Activated CD4-positive, alpha-beta T cell treated with anti-CD3 and anti-CD28 coated beads, Interleukin-2, amount 50 U/mL, for 16 hours (primary cell): ENCODE measurements around the gene WNK2.

Experiments used
- DNase-seq: peaks from one replicate; pipeline ENCODE4 v3.0.0-alpha.2; 2020

Gene WNK2

DNA sequence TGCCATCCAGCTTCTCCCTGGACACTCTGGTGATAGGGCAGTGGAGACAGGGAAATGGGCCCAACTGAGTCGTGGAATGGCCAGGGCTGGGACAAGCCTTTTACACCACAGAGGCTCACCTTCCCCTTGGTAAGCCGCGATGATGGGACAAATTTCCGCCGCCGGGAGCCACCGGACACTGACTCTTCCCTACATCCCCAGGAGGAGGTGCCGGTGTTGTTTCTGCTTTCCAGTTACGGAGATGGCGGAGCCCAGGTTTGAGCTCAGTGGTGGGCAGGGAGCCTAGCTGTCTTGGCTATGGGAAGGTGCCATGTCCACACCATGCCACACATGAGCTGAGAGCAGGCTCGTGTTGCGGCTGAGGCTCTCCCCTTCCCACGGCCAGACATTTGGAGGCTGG is 19.9 kb upstream of the WNK2 start:
- no peak for DNase-seq

DNA sequence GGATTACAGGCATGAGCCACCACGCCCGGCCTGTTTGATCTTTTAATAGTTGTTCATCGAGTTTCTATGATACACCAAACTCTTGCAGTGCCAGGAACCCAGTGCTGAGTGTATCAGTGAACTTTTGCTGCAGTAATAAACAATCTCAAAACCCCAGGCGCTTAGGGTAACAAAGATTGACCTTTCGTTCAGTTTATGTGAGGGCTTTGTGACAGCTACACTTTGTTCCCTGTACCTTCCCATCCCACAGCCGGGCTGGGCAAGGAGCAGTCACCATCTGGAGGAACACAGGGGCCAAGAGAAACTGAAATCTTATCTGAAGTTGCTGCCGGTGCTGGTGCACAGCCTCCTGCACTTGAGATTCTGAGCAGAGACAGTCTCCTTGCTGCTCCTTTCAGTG is 17.2 kb upstream of the WNK2 start:
- DNase-seq, result no peak

DNA sequence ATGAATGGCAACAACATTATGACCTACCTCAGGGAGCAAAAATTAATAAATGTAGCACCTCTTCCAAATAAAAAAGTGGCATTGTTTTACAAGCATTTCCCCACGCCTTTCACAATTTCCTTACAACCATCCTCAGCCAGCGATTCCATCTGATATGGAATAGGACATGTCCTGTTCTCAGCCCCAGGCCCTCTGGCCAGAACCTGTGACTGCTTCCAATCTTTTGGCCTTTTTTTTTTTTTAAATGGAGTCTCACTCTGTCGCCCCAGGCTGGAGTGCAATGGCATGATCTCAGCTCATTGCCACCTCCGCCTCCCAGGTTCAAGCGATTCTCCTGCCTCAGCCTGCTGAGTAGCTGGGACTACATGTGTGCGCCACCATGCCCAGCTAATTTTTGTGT is 16.8 kb upstream of the WNK2 start:
- DNase-seq, result no peak

DNA sequence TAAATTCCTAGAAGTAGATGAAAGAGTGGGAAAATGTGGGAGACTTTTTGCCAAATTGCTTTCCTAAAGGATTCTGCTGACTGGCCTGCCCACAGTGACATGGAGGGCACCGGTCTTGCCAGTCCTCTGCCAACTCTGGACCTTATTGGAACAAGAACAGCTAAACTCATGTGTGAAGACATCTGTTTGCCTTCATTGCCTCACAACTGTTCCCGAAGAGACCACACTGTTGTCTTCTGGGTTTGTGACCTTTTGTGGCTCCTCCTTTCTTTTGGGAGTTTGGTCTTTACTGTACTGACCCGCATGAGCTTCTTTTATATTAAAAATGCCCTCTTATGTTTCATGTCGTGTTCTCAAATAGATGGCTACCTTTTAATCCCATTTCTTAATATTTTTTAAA is 16.1 kb upstream of the WNK2 start:
- DNase-seq, result no peak

DNA sequence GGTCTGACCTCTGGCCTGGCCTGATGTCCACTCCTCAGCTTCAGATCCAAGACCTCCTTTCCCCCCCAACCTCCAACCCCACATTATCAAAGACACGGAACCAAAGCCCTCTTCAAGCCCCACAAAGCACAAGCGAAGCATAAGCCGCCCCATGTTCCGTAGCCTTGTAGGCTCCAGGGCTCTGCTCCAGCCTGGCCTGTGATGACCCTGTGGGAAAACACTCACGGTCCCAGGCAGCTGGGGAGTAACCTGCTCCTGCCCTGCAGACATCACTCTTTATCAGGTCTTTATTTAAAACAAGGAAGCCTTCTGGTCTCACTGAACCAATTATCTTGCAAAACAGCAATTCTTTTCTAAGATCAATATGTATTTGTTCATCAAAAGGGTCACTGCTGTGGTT is 15.4 kb upstream of the WNK2 start:
- no peak for DNase-seq

DNA sequence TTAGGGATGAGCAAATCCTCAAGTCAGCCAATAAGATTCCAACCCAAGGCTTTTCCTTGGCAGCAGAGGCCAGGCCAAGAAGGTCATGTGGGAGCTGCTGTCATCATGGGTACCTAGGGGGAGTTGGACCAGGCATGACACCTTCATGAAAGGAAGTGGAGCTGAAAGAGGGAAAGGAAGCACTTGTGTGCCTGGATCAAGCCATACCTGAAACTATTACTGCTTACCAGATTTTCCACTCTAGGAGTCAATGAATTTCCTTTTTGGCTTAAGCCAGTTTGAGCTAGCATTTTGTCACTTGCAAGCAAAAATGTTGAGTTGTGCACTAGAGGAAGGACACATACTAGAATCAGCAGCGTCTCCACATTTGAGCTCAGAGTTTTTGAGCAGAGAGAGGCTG is 14.5 kb upstream of the WNK2 start:
- no peak for DNase-seq

DNA sequence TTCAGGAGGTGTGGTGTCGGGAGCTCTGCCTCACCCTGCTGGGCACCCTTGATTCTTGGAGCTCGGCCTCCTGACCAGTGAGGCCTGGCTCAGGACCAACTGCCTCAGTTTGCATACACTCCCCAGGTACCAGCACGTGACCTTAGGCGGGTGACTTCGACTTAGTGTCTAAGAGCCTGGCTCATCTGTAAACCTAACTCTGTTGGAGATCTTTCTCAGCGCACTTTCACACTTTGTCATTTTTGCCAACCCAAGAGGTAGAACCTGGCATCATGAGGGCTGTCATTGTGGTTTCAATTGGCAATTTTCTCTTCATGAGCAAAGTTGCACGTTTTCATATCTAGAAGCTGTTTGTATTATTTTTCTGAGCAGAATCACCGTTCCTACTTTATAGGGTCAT is 13.4 kb upstream of the WNK2 start:
- peak; percentile 67 for DNase-seq

DNA sequence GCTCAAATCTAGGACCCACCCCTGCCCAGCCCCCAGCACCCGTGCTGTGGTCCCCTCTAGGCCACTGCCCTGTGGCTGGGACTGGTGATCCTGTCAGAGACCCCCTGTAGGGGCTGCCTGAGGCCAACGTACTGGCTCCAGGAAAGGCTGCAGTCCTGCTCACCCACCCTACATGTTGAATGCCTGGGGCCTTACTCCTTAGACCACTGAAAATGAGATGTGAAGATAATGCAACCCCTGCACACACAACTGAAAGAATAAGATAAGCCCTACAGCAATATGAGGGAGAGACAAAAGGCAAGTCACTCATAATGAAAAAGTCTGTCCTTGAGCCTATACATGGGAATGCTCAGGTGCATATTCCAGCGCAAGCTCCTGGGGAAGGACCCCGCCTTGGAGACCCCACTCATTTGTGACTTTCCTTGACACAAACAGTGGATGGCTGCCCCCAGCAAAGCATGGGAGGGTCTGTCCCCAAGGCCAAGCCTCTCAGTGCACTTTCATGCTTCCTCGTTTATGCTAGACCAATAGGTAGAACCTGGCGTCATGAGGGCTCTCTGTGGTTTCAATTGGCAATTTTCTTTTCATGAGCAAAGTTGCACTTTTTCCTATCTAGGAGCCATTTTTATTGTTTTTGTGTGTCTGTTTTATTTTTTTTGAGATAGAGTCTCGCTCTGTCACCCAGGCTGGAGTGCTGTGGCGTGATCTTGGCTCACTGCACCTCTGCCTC is 12.5 kb upstream of the WNK2 start:
- DNase-seq, result no peak

DNA sequence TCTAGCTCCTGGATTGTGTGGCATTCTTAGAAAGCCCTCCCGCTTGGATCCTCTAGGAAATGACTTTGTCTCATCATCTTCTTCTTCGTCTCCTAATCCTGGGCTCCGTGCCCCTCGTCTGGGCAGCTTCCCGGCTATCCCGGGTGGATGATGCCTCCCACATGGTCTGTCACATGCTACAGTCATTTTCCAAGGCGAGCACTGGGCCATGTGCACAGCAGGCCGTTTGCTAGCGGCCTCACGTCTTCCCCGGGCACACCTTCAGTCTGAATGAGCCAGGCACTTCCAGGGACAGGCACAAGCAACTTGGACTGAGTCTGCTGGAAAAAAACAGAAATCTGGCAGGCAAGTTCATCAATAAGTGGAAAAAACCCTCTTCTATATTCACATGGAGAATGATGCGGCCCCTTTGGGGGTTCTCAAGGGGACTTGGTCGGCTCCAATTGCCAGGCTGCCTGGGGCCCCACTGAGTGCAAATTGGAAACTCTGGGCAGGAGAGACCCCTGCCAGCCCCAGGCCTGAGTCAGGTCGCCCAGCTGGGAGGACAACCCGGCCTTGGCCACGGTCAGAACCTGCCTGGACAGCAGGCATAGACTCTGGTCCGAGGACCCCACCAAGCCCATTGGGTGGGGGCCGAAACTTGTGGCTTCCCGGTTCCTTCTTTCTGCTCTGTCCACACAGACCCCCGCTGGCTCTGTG is 11.1 kb upstream of the WNK2 start:
- no peak for DNase-seq

DNA sequence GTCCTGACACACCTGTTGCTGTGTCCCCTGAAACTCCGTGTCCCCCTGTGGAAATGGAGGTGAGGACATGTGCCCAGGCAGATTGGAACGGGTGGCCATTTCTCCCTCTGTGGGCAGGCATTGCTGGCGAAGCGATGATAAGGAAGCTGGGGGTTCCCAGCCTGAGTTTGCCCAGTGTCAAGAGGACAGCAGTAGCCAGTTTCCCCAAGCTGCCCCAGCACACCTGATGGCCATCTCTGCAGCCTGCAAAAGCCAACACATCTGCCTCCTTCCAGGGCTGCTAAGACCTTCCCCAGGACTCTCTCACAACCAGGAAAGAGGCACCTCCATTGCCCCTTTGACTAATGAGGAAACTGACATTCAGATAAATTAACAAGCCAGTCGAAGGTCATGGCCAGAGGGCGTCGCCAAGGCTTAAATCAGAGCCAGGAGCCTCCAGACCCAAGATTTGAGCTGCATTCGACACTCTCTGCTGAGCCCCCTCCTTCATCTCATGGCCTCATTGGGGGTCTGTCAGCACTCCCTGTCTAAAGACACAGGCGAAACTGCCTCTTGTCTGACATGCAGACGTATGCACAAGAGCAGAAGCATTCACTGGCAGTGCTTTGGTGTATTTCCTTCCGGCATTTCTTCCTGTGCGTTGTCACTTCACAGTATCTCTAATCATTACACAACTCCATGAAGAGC is 10.4 kb upstream of the WNK2 start:
- DNase-seq, result no peak

DNA sequence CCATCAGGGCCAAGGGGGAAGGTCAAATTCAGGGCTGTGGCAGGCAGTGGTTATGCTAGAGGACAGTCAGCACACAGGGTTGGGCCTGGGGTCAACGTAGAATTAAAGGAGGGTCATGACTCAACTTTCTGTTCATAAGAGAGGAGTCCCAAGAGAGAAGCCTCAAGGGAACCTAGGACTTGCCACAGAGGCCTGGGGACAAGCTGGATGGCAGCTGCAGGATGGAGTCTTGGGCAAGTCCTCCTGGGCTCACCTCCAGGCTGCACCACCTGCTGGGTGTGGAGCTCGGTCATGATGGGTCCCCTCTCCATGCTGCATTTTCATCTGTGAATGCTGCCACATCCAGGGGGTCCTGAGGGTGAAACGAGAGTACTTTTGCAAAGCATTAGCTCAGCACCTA is 9.0 kb upstream of the WNK2 start:
- DNase-seq, result no peak

DNA sequence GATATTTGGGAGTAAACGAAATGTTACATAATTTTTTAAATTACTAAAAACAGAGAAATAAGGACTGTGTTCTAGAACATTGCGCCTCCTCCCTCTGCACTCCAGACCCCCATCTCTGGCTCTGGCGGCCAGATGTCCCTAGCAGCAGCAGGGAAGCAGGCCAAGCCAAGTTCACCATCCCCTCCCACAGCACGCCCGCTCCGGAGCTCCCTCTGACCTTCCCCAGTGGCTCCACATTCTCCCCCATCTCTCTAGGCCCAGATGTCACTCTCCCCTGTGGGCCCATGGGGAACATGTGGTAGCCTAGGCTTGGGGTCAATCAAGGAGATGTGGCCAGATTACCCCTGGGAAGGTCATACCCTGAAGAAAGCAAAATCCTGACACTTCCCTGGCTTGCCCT is 6.3 kb upstream of the WNK2 start:
- no peak for DNase-seq

DNA sequence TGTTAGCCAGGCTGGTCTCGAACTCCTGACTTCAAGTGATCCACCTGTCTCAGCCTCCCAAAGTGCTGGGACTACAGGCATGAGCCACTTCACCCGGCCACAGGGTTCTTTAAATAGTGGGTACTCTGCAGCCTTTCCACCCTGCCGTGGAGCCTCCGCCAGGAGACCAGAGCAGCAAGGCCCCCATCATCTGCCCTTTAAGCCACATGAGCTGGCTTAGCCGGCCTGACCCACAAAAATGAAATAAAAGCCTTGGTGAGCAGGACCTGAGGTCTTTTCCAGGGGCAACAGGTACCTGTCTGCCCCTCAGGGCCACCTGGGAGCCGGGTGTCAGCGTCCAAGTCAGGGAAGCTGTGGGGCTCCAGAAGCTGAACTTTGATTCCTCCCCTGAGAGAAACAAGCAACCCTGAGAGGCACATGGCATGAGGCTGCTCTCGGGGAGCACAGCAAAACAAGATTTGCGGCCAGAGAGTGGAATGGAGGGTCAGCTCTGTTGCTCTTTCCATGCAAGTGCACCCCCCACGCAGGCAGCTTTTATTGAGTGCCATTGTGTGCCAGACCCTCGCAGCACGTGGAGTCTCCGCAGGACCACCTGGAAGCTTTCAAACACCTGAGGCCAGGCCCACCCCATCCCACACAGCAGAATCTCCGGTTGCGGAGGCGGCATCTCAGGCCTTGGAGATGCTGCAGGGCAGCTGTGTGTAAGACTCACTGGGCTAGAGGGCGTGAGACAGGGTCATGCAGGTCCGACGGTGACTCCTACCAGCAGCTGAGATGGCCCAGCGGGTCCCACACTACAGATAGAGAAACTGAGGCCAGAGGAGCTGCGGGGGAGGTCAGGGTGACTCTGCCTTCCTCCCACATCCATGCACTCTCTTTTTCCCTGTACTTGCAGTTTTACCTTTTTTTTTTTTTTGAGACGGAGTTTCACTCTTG is 4.8 kb upstream of the WNK2 start:
- no peak for DNase-seq

DNA sequence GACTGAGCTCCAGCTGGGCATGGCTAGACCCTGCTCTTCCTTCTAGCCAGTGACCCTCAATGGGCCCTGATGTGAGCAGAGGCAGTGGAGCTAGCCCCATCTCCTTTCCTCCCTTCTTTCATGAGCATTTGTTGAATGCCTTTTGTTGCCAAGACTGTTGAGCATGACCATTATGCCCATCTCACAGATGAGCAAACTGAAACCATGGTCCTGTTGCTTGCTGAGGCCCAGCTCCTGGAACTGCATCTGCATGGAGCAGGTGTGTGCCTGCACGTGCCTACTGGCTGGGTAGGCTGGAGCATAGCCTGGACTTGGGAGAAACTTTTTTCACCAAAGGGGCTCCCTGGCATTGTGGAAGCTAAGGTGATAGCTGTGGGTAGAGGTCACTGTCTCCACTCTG is 3.0 kb upstream of the WNK2 start:
- DNase-seq, result no peak

DNA sequence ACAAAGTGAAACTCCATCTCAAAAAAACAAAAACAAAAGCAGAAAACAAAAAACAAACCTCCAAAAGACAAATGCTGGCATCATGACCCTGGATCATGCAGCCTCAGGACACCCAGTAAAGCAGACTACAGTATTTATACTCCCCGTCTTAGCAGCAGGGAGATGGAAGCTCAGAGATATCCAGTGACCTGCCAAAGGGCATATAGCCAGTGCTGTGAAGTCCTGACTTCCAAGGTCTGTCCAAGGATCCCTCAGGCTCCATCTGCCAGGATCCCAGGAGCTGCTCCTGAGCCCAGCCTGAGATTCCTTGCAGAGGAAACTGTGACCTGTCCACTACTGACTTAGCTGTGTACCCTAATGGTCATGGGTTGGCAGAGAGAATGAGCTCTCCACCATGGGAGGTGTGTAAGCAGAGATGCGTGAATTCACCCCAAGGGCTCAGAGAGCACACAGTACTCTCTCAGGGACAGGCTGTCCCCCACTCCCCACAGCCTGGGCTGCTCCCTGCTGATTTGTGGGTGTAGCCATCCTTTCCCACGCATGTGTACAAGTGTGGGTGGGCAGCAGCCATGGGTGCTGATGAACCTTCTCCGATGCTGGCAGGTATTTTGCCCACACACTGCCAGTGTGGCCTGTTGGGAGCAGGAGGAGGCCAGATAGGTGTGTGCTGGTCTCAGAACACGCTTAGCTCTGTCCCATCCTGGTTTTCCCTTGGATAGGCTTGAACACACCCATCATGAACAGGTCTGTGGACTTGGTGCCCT is 2.1 kb upstream of the WNK2 start:
- no peak for DNase-seq

DNA sequence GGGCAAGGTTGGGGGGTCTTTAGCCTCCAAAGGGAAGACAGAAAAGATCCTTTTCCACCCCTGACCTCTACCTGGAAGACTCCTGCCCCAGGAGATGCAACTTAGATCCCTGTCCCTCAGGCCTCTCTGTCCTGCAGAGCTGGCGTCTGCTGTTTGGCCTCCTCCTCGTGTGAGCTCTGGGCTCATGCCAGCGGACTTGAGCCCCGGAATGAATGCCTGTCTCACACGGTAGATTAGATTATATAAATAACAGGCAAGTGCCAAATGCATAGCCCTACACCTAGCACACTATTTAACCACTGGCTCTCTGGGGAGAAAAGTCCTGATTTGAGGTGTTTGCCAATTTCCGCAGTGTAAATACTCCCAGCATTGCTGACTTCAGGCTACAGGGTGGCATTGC is 1.4 kb upstream of the WNK2 start:
- DNase-seq, result no peak

DNA sequence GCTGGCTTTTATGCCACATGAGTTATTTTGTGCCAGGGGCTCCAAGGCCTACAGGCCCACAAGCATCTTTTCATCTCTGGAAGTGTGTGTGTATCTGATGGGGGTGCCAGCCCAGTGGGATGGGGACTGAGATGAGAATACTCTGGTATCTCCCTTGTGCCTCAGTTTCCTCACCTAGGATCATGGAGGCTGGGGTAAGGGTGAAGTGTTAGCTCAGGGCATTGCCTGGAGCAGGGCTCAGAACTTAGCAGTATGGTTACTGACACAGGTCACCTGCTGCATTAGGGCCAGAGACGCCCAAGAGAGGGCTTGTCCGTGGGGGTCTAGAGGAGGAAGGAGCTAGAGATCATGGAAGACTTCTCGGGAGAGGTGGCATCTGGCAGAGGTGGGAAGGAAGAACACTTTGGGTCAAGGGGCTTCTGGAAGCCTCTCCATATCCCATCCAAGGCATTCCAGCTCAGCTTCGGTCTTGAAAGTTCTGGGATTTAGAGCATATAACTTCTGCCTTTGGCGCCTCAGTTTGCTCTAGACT is 742 bp upstream of the WNK2 start:
- DNase-seq, result no peak

DNA sequence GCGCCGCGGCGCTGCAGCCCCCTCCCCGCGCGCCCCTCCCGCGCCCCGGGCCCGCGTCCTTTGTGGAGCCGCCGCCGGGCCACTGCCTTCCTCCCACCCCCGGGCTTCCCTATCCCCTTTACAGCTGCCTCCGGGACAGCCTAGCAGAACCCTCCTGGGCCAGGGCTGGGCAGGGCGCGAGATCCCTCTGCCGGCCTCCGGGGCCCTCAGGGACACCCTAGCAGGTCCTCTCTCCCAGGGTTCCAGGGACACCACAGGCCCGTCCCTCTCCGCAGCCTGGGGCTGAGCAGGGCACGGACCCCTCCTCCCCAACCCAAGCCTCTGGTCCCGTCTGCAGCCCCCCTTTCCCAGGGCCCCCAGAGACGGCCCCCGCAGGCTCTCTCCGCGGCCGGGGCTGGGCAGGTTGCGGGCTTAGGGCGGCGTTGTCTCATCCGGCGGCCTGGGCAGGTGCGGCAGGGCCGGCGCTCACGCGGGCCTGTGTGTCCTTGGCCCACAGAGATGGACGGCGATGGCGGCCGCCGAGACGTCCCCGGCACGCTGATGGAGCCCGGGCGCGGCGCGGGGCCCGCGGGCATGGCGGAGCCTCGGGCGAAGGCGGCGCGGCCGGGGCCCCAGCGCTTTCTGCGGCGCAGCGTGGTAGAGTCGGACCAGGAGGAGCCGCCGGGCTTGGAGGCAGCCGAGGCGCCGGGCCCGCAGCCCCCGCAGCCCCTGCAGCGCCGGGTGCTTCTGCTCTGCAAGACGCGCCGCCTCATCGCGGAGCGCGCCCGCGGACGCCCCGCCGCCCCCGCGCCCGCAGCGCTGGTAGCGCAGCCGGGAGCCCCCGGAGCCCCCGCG is 710 bp downstream of the WNK2 start:
- DNase-seq, result no peak

DNA sequence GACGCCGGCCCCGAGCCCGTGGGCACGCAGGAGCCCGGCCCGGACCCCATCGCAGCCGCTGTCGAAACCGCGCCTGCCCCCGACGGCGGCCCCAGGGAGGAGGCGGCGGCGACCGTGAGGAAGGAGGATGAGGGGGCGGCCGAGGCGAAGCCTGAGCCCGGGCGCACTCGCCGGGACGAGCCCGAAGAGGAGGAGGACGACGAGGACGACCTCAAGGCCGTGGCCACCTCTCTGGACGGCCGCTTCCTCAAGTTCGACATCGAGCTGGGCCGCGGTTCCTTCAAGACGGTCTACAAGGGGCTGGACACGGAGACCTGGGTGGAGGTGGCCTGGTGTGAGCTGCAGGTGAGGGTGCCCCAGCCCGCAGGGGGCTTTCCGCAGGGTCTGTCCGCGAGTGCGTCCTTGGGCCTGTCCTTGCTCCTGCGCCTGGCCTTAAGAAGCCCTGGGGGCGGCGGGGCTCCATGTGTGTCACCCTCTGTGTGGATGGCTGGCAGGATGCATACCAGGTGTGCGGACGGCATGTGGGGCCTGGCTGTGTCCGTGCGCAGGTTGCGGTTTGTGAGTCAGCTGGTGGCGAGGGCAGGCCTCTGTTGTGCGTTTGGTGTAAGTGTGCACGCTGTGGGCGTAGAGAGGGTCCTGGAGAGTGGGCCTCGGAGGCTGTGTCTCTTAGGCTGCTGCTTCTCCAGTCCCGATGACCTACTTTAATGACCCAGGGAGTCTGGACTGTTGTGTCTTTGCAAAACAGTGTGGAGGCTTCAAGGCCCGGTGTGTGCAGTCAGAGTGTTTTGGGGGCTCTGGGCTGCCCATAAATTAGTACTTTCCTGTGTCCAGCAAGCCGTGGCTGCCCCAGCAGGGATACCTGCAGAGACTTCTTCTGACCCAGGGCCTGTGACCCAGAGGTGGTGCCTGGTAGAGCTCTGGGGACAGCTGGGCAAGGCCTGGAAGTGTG is 1.6 kb downstream of the WNK2 start:
- DNase-seq, result no peak
